ENCODE measurements around the gene OCSTAMP.

OCSTAMP gene

DNA sequence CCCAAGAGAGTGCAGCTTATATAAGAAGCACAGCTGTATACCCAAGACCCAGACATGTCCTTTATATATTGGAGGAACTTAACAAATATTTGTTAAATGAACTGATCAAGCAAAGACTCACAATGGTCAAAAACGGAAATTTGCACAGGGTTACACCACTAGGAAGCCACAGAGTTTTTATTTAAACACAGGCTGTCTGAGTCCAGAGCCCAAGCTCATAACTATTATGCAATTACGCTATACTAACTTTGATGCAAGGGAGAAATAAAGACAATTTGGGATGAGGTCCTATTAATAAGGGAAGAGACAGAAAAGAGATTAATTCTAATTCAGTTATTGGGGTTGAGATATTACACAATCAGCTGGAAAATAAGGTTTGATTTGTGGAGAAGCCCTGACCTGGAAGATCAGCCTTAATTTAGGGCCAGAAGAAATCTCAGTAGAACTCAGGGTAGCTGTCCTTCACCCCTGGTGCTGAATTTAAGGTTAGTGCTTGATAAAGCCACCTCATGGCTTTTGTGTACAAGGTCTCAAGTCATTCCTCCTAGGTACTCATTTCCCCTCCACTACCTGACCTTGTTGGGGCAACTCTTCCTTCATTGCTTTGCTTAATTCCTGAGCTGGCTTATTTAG is 26.6 kb downstream of the OCSTAMP start:
- Histone ChIP-seq H3K9me2 (replicated peaks; ENCODE audit: insufficient read depth, low read length) (no peaks in the 10 kb centered on the region), H3K27ac (ENCODE audit: low read length) (no peak overlapping the region), H3K4me2 (ENCODE audit: low read depth, low read length) (no peak overlapping the region), H3K4me1 (ENCODE audit: low read length) (peaks cover 11% of the 10 kb centered on the region), H3K36me3 (replicated peaks; ENCODE audit: insufficient read depth, low read length) (no peaks in the 10 kb centered on the region), H2AFZ (ENCODE audit: low read length) (no peak overlapping the region), H3F3A (ENCODE audit: insufficient read depth, low read length) (no peaks in the 10 kb centered on the region), H3K4me3 (ENCODE audit: low read length) (no peak overlapping the region), H3K79me2 (ENCODE audit: low read length) (no peaks in the 10 kb centered on the region), H4K20me1 (ENCODE audit: insufficient read depth, low read length) (no peaks in the 10 kb centered on the region), H3K9ac (ENCODE audit: low read length) (no peak overlapping the region), H3K27me3 (replicated peaks; ENCODE audit: insufficient read depth, low read length) (no peaks in the 10 kb centered on the region), H3K9me3 (replicated peaks; ENCODE audit: insufficient read depth, low read length) (no peaks in the 10 kb centered on the region)
- peak; percentile 51 for DNase-seq
- TF ChIP-seq EZH2 (optimal IDR thresholded peaks at IDR 0.05; ENCODE audit: low read depth, low read length) (no peak), CTCF (IDR thresholded peaks at IDR 0.05; ENCODE audit: low read length) (no peak), EZH2phosphoT487 (IDR thresholded peaks at IDR 0.05; ENCODE audit: low read length) (no peak)

DNA sequence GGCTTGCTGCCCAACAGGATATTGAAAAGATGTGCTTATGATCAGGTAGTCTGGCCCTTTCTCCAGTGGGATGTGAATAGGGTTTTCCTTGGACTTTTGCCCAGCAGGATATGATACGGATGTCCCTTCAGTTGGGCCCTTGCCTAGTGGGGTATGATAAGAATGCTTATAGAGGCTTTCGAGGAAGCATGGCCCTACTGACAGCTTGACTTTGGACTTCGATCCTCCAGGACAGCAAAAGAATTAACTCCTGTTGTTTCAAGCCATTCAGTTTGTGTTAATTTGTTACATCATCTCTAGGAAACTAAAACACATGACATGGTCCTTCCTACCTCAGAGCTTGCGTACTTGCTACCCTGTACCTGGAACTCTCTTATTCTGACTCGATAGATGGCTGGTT is 27.3 kb downstream of the OCSTAMP start:
- H3K79me2 ChIP-seq (ENCODE audit: low read length) = no peaks in the 10 kb centered on the region
- H4K20me1 ChIP-seq (ENCODE audit: insufficient read depth, low read length) = no peaks in the 10 kb centered on the region
- no peak for DNase-seq
- H2AFZ ChIP-seq (ENCODE audit: low read length) = no peak overlapping the region
- TF ChIP-seq CTCF (IDR thresholded peaks at IDR 0.05; ENCODE audit: low read length) (no peak), EZH2phosphoT487 (IDR thresholded peaks at IDR 0.05; ENCODE audit: low read length) (no peak), EZH2 (optimal IDR thresholded peaks at IDR 0.05; ENCODE audit: low read depth, low read length) (no peak)
- no peak overlapping the region for H3K27ac ChIP-seq (ENCODE audit: low read length)
- no peaks in the 10 kb centered on the region for H3F3A ChIP-seq (ENCODE audit: insufficient read depth, low read length)
- H3K9ac ChIP-seq (ENCODE audit: low read length) = no peak overlapping the region
- no peaks in the 10 kb centered on the region for H3K27me3 ChIP-seq (replicated peaks; ENCODE audit: insufficient read depth, low read length)
- H3K4me3 ChIP-seq (ENCODE audit: low read length) = no peak overlapping the region
- no peaks in the 10 kb centered on the region for H3K9me3 ChIP-seq (replicated peaks; ENCODE audit: insufficient read depth, low read length)
- H3K4me2 ChIP-seq (ENCODE audit: low read depth, low read length) = no peak overlapping the region
- no peaks in the 10 kb centered on the region for H3K36me3 ChIP-seq (replicated peaks; ENCODE audit: insufficient read depth, low read length)
- H3K9me2 ChIP-seq (replicated peaks; ENCODE audit: insufficient read depth, low read length) = no peaks in the 10 kb centered on the region
- peaks cover 11% of the 10 kb centered on the region for H3K4me1 ChIP-seq (ENCODE audit: low read length)

GRCh38 chr20:46520976-46521579 is 29.4 kb downstream of the OCSTAMP start:
- Histone ChIP-seq H3K9ac (ENCODE audit: low read length) (no peak overlapping the region), H2AFZ (ENCODE audit: low read length) (no peak overlapping the region)
- peak; percentile 72 for DNase-seq

More at GRCh38 chr20:46520976-46521579, 29.4 kb downstream of the OCSTAMP start:
- Histone ChIP-seq H3F3A (ENCODE audit: insufficient read depth, low read length) (no peaks in the 10 kb centered on the region), H3K27me3 (replicated peaks; ENCODE audit: insufficient read depth, low read length) (no peaks in the 10 kb centered on the region), H3K4me2 (ENCODE audit: low read depth, low read length) (no peak overlapping the region), H3K36me3 (replicated peaks; ENCODE audit: insufficient read depth, low read length) (no peaks in the 10 kb centered on the region), H3K4me1 (ENCODE audit: low read length) (peaks cover 11% of the 10 kb centered on the region), H3K9me2 (replicated peaks; ENCODE audit: insufficient read depth, low read length) (no peaks in the 10 kb centered on the region), H3K4me3 (ENCODE audit: low read length) (no peak overlapping the region), H3K27ac (ENCODE audit: low read length) (no peak overlapping the region), H3K9me3 (replicated peaks; ENCODE audit: insufficient read depth, low read length) (no peaks in the 10 kb centered on the region), H4K20me1 (ENCODE audit: insufficient read depth, low read length) (no peaks in the 10 kb centered on the region), H3K79me2 (ENCODE audit: low read length) (no peaks in the 10 kb centered on the region)
- TF ChIP-seq EZH2phosphoT487 (IDR thresholded peaks at IDR 0.05; ENCODE audit: low read length) = no peak
- no peak for TF ChIP-seq EZH2 (optimal IDR thresholded peaks at IDR 0.05; ENCODE audit: low read depth, low read length)
- TF ChIP-seq CTCF (IDR thresholded peaks at IDR 0.05; ENCODE audit: low read length) = peak; percentile 79

Data from MM.1S (cell line).